Mesodermal cell (in vitro differentiated cells): ENCODE data around the gene MRPS9.

Experiments used
- H3K27ac ChIP-seq: 2 replicates; pipeline ENCODE4 v1.7.0; 2013; ENCODE audit warnings: mild to moderate bottlenecking, low read depth, low read length, moderate library complexity; ENCODE audit not compliant: severe bottlenecking
- H3K36me3 ChIP-seq: 2 replicates; pipeline ENCODE4 v1.7.1; 2013; ENCODE audit warnings: mild to moderate bottlenecking, low read length, moderate library complexity; ENCODE audit not compliant: control insufficient read depth, insufficient read depth
- H3K4me1 ChIP-seq: one replicate; pipeline ENCODE4 v1.7.1; 2013; ENCODE audit warnings: mild to moderate bottlenecking, low read length; ENCODE audit not compliant: insufficient read depth, control insufficient read depth, poor library complexity, severe bottlenecking
- H3K4me3 ChIP-seq: 2 replicates; pipeline ENCODE4 v1.7.0; 2013; ENCODE audit warnings: low read length, control low read depth, mild to moderate bottlenecking; ENCODE audit not compliant: insufficient read depth, poor library complexity, severe bottlenecking; ENCODE audit errors: extremely low read depth
- H3K9me3 ChIP-seq: 2 replicates; pipeline ENCODE4 v1.7.1; 2013; ENCODE audit warnings: mild to moderate bottlenecking, low read length, moderate library complexity; ENCODE audit not compliant: control insufficient read depth
- WGBS, 2 experiments: methylation state at CpG; one replicate each; pipeline ENCODE4 v1.1.5; 2013; ENCODE audit warnings: missing lambda C conversion rate in 2 of 2; ENCODE audit not compliant: insufficient coverage in 2 of 2; 5-methylcytosine and 5-hydroxymethylcytosine counted together

Gene MRPS9

GRCh38 chr2:105118960-105119359 lies 81.1 kb downstream of the MRPS9 start:
- Histone ChIP-seq H3K4me3 (no peak overlapping the region), H3K4me1 (no peaks in the 10 kb centered on the region), H3K9me3 (no peaks in the 10 kb centered on the region), H3K27ac (no peak overlapping the region), H3K36me3 (no peaks in the 10 kb centered on the region)
- WGBS, 2 experiments, result 81 to 89% methylated on average over 20 to 23 of the region's 23 CpGs

- no peaks in the 10 kb centered on the region for H3K4me1 ChIP-seq
- H3K4me3 ChIP-seq, result no peak overlapping the region
- no peaks in the 10 kb centered on the region for H3K36me3 ChIP-seq
- 73 to 86% methylated on average over 4 of the region's 8 CpGs for WGBS, 2 experiments
- no peak overlapping the region for H3K27ac ChIP-seq
- no peaks in the 10 kb centered on the region for H3K9me3 ChIP-seq
Measured at GRCh38 chr2:105121434-105121833, 83.6 kb downstream of the MRPS9 start.

- Histone ChIP-seq H3K4me3 (no peak overlapping the region), H3K27ac (no peak overlapping the region), H3K4me1 (no peaks in the 10 kb centered on the region), H3K9me3 (no peaks in the 10 kb centered on the region), H3K36me3 (no peaks in the 10 kb centered on the region)
- WGBS, 2 experiments, result 0% methylated on average over 1 of the region's 4 CpGs; no CpG with 5 or more reads in 1 of the 2 experiments
Measured at GRCh38 chr2:105125428-105125827, 87.6 kb downstream of the MRPS9 start.

- no peak overlapping the region for H3K4me3 ChIP-seq
- 40 to 80% methylated on average over 1 of the region's 3 CpGs for WGBS, 2 experiments
- H3K36me3 ChIP-seq, result no peaks in the 10 kb centered on the region
- H3K9me3 ChIP-seq, result no peaks in the 10 kb centered on the region
- H3K27ac ChIP-seq, result no peak overlapping the region
- H3K4me1 ChIP-seq, result no peaks in the 10 kb centered on the region
Measured at GRCh38 chr2:105125920-105126319, 88.1 kb downstream of the MRPS9 start.

GRCh38 chr2:105126336-105126735 lies 88.5 kb downstream of the MRPS9 start:
- Histone ChIP-seq H3K27ac (no peak overlapping the region), H3K9me3 (no peaks in the 10 kb centered on the region), H3K36me3 (no peaks in the 10 kb centered on the region), H3K4me1 (no peaks in the 10 kb centered on the region), H3K4me3 (no peak overlapping the region)
- 67 to 79% methylated on average over 1 to 2 of the region's 5 CpGs for WGBS, 2 experiments

- no peaks in the 10 kb centered on the region for H3K36me3 ChIP-seq
- no peak overlapping the region for H3K4me3 ChIP-seq
- H3K27ac ChIP-seq, result no peak overlapping the region
- no peaks in the 10 kb centered on the region for H3K4me1 ChIP-seq
- H3K9me3 ChIP-seq, result no peaks in the 10 kb centered on the region
- WGBS, 2 experiments, result 92 to 97% methylated on average over 12 to 14 of the region's 15 CpGs
Measured at GRCh38 chr2:105127289-105127915, 89.5 kb downstream of the MRPS9 start.

- Histone ChIP-seq H3K4me3 (no peak overlapping the region), H3K9me3 (no peaks in the 10 kb centered on the region), H3K4me1 (no peaks in the 10 kb centered on the region), H3K36me3 (no peaks in the 10 kb centered on the region), H3K27ac (no peak overlapping the region)
- 85 to 86% methylated on average over 2 to 5 of the region's 5 CpGs for WGBS, 2 experiments
Measured at GRCh38 chr2:105129722-105130232, 91.9 kb downstream of the MRPS9 start.

GRCh38 chr2:105130546-105130945 lies 92.7 kb downstream of the MRPS9 start:
- Histone ChIP-seq H3K4me3 (no peak overlapping the region), H3K4me1 (no peaks in the 10 kb centered on the region), H3K36me3 (no peaks in the 10 kb centered on the region), H3K9me3 (no peaks in the 10 kb centered on the region), H3K27ac (no peak overlapping the region)

- no peak overlapping the region for H3K4me3 ChIP-seq
- no peak overlapping the region for H3K27ac ChIP-seq
- no peaks in the 10 kb centered on the region for H3K36me3 ChIP-seq
- no peaks in the 10 kb centered on the region for H3K4me1 ChIP-seq
- 78 to 100% methylated on average over 1 to 3 of the region's 3 CpGs for WGBS, 2 experiments
- no peaks in the 10 kb centered on the region for H3K9me3 ChIP-seq
Measured at GRCh38 chr2:105134081-105134480, 96.2 kb downstream of the MRPS9 start.

- no peaks in the 10 kb centered on the region for H3K9me3 ChIP-seq
- H3K4me3 ChIP-seq, result no peak overlapping the region
- no peak overlapping the region for H3K27ac ChIP-seq
- WGBS, 2 experiments, result 85 to 97% methylated on average over 5 of the region's 6 CpGs
- H3K36me3 ChIP-seq, result no peaks in the 10 kb centered on the region
- H3K4me1 ChIP-seq, result no peaks in the 10 kb centered on the region
Measured at GRCh38 chr2:105135436-105135835, 97.6 kb downstream of the MRPS9 start.

- WGBS, 2 experiments, result 89% methylated on average over 3 of the region's 4 CpGs
- Histone ChIP-seq H3K27ac (no peak overlapping the region), H3K4me1 (no peaks in the 10 kb centered on the region), H3K36me3 (no peaks in the 10 kb centered on the region), H3K9me3 (no peaks in the 10 kb centered on the region), H3K4me3 (no peak overlapping the region)
Measured at GRCh38 chr2:105136394-105136793, 98.5 kb downstream of the MRPS9 start.
